ENCODE results near the gene HHEX.

DNA sequence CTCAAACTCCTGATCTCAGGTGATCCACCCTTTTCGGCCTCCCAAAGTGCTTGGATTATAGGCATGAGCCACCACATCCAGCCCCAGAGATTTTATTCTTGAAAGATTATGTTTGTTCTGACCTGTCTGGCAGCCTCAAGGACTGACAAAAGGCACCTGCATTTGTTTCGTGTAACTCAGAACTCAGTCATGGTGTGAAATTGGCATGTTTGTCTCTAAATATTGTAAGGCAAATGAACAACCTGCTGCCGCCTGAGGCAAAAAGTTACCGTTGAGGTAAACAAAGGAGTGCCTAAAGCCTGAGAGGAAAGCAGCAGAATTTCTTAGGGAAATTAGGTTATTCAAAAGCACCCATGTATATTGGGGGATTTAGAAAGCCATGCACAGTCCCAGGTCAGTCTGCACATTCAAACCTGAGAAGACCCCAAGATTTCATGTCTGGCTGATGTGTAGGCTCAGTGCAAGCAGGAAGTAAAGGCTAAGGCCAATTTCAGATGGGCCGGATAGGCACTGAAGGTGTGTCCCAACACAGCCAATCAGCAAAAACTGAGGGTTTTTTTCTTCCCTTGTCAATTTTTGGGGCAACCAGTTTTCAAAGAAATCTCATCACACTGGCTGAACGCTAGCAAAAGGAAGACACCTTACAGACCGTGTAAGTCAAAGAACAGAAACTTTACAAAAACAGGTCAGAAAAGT is 33.3 kb upstream of the HHEX start:
- TF ChIP-seq MAZ (IDR thresholded peaks at IDR 0.05; ENCODE audit: borderline replicate concordance, low read depth, low read length) = no peak
- TF ChIP-seq RAD21 (IDR thresholded peaks at IDR 0.05; ENCODE audit: low read length) = no peak
- TF ChIP-seq, protein P1, sequence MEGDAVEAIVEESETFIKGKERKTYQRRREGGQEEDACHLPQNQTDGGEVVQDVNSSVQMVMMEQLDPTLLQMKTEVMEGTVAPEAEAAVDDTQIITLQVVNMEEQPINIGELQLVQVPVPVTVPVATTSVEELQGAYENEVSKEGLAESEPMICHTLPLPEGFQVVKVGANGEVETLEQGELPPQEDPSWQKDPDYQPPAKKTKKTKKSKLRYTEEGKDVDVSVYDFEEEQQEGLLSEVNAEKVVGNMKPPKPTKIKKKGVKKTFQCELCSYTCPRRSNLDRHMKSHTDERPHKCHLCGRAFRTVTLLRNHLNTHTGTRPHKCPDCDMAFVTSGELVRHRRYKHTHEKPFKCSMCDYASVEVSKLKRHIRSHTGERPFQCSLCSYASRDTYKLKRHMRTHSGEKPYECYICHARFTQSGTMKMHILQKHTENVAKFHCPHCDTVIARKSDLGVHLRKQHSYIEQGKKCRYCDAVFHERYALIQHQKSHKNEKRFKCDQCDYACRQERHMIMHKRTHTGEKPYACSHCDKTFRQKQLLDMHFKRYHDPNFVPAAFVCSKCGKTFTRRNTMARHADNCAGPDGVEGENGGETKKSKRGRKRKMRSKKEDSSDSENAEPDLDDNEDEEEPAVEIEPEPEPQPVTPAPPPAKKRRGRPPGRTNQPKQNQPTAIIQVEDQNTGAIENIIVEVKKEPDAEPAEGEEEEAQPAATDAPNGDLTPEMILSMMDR (conservative IDR thresholded peaks at IDR 0.05; ENCODE audit: low read depth, low read length) = no peak
- TF ChIP-seq MXI1 (IDR thresholded peaks at IDR 0.05; ENCODE audit: borderline replicate concordance, low read depth, low read length) = no peak
- no peak for TF ChIP-seq MAFK (IDR thresholded peaks at IDR 0.05; ENCODE audit: low read depth, low read length)
- TF ChIP-seq BHLHE40 (IDR thresholded peaks at IDR 0.05; ENCODE audit: low read depth, low read length) = no peak
